GM19025 (cell line): ENCODE data around the gene CREB5.
"Not testable (repeated sequence)": the region's sequence is repeated elsewhere in the genome, so short reads cannot be mapped to it uniquely, and the experiment has no call there.

Experiments used
- ATAC-seq: cut with Tn5 transposase; IDR thresholded peaks from one replicate; pipeline ENCODE4 v1.9.1; 2021; ENCODE audit warnings: mild to moderate bottlenecking, low read depth, moderate library complexity; ENCODE audit not compliant: unreplicated experiment

Gene CREB5

GRCh38 chr7:28597284-28597683 lies 185.0 kb downstream of the CREB5 start:
- no peak for ATAC-seq

GRCh38 chr7:28598037-28598436 lies 185.7 kb downstream of the CREB5 start:
- not testable (repeated sequence) for ATAC-seq

GRCh38 chr7:28598586-28598985 lies 186.3 kb downstream of the CREB5 start:
- no peak for ATAC-seq

- no peak for ATAC-seq
Measured at GRCh38 chr7:28599411-28599810, 187.1 kb downstream of the CREB5 start.

GRCh38 chr7:28602282-28602681 lies 190.0 kb downstream of the CREB5 start:
- no peak for ATAC-seq

GRCh38 chr7:28605427-28606085 lies 193.2 kb downstream of the CREB5 start:
- ATAC-seq, result no peak

- ATAC-seq, result no peak
Measured at GRCh38 chr7:28606421-28606820, 194.1 kb downstream of the CREB5 start.

- ATAC-seq, result no peak
Measured at GRCh38 chr7:28607855-28608193, 195.5 kb downstream of the CREB5 start.

- no peak for ATAC-seq
Measured at GRCh38 chr7:28608237-28608656, 195.9 kb downstream of the CREB5 start.

GRCh38 chr7:28608731-28609130 lies 196.4 kb downstream of the CREB5 start:
- ATAC-seq, result no peak

GRCh38 chr7:28609608-28610007 lies 197.3 kb downstream of the CREB5 start:
- ATAC-seq, result no peak

- not testable (repeated sequence) for ATAC-seq
Measured at GRCh38 chr7:28611399-28611897, 199.1 kb downstream of the CREB5 start.

- ATAC-seq, result no peak
Measured at GRCh38 chr7:28613262-28613661, 200.9 kb downstream of the CREB5 start.

- no peak for ATAC-seq
Measured at GRCh38 chr7:28615091-28615490, 202.8 kb downstream of the CREB5 start.

GRCh38 chr7:28617308-28617880 lies 205.1 kb downstream of the CREB5 start:
- no peak for ATAC-seq

- ATAC-seq, result no peak
Measured at GRCh38 chr7:28618383-28618782, 206.1 kb downstream of the CREB5 start.

GRCh38 chr7:28619256-28619655 lies 206.9 kb downstream of the CREB5 start:
- ATAC-seq, result no peak

GRCh38 chr7:28621369-28621841 lies 209.1 kb downstream of the CREB5 start:
- no peak for ATAC-seq

GRCh38 chr7:28623105-28623730 lies 210.9 kb downstream of the CREB5 start:
- ATAC-seq, result no peak

- no peak for ATAC-seq
Measured at GRCh38 chr7:28623863-28624262, 211.5 kb downstream of the CREB5 start.

- ATAC-seq, result no peak
Measured at GRCh38 chr7:28625432-28625831, 213.1 kb downstream of the CREB5 start.

GRCh38 chr7:28626221-28626620 lies 213.9 kb downstream of the CREB5 start:
- no peak for ATAC-seq
